ENCODE results near the gene TMEM253.

TMEM253 gene

GRCh38 chr14:21056520-21057163, 44.2 kb upstream of the TMEM253 start:
- Mint-ChIP-seq H3K36me3 (ENCODE audit: low read depth) (no peaks in the 10 kb centered on the region), H3K27me3 (ENCODE audit: low read depth) (no peaks in the 10 kb centered on the region)

DNA sequence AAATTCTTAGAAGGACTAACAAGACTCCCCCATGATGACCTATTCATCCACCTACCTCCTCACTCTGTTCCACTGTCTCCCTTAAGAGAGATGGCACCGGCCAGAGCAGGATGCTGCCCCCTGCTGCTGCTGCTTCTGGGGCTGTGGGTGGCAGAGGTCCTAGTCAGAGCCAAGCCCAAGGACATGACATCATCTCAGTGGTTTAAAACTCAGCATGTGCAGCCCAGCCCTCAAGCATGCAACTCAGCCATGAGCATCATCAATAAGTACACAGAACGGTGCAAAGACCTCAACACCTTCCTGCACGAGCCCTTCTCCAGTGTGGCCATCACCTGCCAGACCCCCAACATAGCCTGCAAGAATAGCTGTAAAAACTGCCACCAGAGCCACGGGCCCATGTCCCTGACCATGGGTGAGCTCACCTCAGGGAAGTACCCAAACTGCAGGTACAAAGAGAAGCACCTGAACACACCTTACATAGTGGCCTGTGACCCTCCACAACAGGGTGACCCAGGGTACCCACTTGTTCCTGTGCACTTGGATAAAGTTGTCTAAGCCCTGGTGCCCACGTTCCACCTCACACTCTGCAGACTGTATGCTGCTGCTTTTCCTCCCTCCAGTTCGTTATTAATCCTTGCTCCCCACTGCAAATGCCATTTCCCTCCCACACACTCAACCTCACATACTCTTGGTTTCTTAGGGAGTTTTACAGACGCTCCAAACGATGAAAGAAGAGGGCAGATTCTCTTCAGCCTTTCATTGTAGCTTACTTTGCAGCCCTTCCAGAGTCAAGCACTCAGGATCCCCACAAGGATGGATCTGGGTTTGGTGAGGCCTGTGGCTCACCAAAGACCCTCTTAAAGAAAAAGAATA, 42.8 kb upstream of the TMEM253 start, which contains the start of gene RNASE8:
RNASE8 (plus strand) TSS at position 20 of the 873 bp plus-strand sequence; CDS start at position 91, 71 bp downstream.
- Mint-ChIP-seq H3K27ac (peak within 1 kb of the TSS; percentile 58 to 88 (median 84)), H3K9me3 (no peaks in the 10 kb centered on the region), H3K4me1 (peaks cover 28% of the 10 kb centered on the region), H3K4me3 (peak within 1 kb of the TSS in 2 of 3 experiments; percentile 4 to 6), H3K27me3 (ENCODE audit: low read depth) (peaks cover 4% of the 10 kb centered on the region), H3K36me3 (ENCODE audit: low read depth) (no peaks in the 10 kb centered on the region)
- TF ChIP-seq, protein P1, sequence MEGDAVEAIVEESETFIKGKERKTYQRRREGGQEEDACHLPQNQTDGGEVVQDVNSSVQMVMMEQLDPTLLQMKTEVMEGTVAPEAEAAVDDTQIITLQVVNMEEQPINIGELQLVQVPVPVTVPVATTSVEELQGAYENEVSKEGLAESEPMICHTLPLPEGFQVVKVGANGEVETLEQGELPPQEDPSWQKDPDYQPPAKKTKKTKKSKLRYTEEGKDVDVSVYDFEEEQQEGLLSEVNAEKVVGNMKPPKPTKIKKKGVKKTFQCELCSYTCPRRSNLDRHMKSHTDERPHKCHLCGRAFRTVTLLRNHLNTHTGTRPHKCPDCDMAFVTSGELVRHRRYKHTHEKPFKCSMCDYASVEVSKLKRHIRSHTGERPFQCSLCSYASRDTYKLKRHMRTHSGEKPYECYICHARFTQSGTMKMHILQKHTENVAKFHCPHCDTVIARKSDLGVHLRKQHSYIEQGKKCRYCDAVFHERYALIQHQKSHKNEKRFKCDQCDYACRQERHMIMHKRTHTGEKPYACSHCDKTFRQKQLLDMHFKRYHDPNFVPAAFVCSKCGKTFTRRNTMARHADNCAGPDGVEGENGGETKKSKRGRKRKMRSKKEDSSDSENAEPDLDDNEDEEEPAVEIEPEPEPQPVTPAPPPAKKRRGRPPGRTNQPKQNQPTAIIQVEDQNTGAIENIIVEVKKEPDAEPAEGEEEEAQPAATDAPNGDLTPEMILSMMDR (IDR thresholded peaks at IDR 0.05; ENCODE audit: unreplicated experiment in 3 of 3): no peak

More at GRCh38 chr14:21056520-21057163, 44.2 kb upstream of the TMEM253 start:
- Mint-ChIP-seq H3K27ac (no peak overlapping the region), H3K4me3 (no peak overlapping the region), H3K4me1 (peaks cover 22% of the 10 kb centered on the region), H3K9me3 (no peaks in the 10 kb centered on the region)
- TF ChIP-seq, protein P1 (IDR thresholded peaks at IDR 0.05; ENCODE audit: unreplicated experiment in 3 of 3): no peak

DNA sequence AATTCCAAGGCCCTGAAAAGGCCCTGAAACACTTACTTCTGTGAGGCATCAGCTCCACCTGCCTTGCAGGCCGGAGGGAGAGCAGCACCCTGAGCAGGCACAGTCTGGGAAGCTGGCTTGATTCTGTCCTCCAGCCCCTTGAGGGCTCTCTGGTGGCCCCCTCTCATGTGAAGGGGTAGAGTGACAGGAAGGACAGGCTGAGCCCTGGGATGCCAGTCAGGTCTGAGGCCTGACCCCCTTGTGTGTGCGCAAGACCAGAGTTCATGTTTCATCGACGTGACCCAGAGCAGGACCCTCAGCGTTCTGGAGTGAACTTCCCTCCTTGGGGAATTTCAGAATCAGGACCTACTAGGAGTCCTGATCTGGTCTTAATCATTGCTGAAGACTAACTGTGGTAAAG, 42.0 kb upstream of the TMEM253 start:
- Mint-ChIP-seq H3K36me3 (ENCODE audit: low read depth) (no peaks in the 10 kb centered on the region), H3K27ac (peak overlapping the region; percentile 58 to 88 (median 84)), H3K4me3 (no peak overlapping the region), H3K9me3 (no peaks in the 10 kb centered on the region), H3K27me3 (ENCODE audit: low read depth) (peaks cover 4% of the 10 kb centered on the region), H3K4me1 (peaks cover 34% of the 10 kb centered on the region)
- TF ChIP-seq, protein P1 (IDR thresholded peaks at IDR 0.05; ENCODE audit: unreplicated experiment in 3 of 3): no peak

- Mint-ChIP-seq H3K4me1 (peaks cover 31% of the 10 kb centered on the region), H3K9me3 (no peaks in the 10 kb centered on the region), H3K4me3 (no peak overlapping the region), H3K36me3 (ENCODE audit: low read depth) (no peaks in the 10 kb centered on the region), H3K27me3 (ENCODE audit: low read depth) (peaks cover 4% of the 10 kb centered on the region), H3K27ac (peak overlapping the region; percentile 44 to 78 (median 54))
- TF ChIP-seq, protein P1 (IDR thresholded peaks at IDR 0.05; ENCODE audit: unreplicated experiment in 3 of 3): no peak
These were observed 40.8 kb upstream of the TMEM253 start for GRCh38 chr14:21059842-21060613.

GRCh38 chr14:21060614-21061346, 40.1 kb upstream of the TMEM253 start:
- Mint-ChIP-seq H3K27ac (peak overlapping the region; percentile 4 to 78 (median 54)), H3K9me3 (no peaks in the 10 kb centered on the region), H3K4me1 (peaks cover 31% of the 10 kb centered on the region), H3K4me3 (peak overlapping the region in 1 of 3 experiments; percentile 8), H3K36me3 (ENCODE audit: low read depth) (no peaks in the 10 kb centered on the region), H3K27me3 (ENCODE audit: low read depth) (peaks cover 4% of the 10 kb centered on the region)
- TF ChIP-seq, protein P1 (IDR thresholded peaks at IDR 0.05; ENCODE audit: unreplicated experiment in 3 of 3): no peak

All from nephron (organoid).